ENCODE data around the gene PLSCR4.

- TF ChIP-seq EP300 (IDR thresholded peaks at IDR 0.05) (no peak), POLR2AphosphoS5 (IDR thresholded peaks at IDR 0.05) (no peak)
- TF ChIP-seq, protein P1, sequence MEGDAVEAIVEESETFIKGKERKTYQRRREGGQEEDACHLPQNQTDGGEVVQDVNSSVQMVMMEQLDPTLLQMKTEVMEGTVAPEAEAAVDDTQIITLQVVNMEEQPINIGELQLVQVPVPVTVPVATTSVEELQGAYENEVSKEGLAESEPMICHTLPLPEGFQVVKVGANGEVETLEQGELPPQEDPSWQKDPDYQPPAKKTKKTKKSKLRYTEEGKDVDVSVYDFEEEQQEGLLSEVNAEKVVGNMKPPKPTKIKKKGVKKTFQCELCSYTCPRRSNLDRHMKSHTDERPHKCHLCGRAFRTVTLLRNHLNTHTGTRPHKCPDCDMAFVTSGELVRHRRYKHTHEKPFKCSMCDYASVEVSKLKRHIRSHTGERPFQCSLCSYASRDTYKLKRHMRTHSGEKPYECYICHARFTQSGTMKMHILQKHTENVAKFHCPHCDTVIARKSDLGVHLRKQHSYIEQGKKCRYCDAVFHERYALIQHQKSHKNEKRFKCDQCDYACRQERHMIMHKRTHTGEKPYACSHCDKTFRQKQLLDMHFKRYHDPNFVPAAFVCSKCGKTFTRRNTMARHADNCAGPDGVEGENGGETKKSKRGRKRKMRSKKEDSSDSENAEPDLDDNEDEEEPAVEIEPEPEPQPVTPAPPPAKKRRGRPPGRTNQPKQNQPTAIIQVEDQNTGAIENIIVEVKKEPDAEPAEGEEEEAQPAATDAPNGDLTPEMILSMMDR (IDR thresholded peaks at IDR 0.05): no peak
Observed at GRCh38 chr3:146177519-146177918, 73.4 kb downstream of the PLSCR4 start.

Data from gastroesophageal sphincter (tissue), 3 donors.